Fibroblast of the aortic adventitia (primary cell): ENCODE data around the gene TMED1. TPM values are rescaled to one million over a fixed set of nuclear protein-coding genes. Genes with fewer than 3 reads are reported as not detected.

Source experiments
- DNase-seq: peaks from one replicate; pipeline ENCODE4 v3.0.0-alpha.2; 2010; ENCODE audit warnings: low read depth
- H3K4me3 ChIP-seq: 2 replicates; pipeline ENCODE4 v1.5.1; 2011; ENCODE audit warnings: low read depth, mild to moderate bottlenecking, control low read depth, low read length, moderate library complexity
- total RNA-seq: library from RNA; depleted of rRNA; stranded (reverse); fragments of >200 nt; gene quantifications from 2 replicates; pipeline ENCODE4 v1.2.3, GENCODE V29; 2012; ENCODE audit warnings: low replicate concordance
- TF ChIP-seq, protein P1 (sequence below): IDR thresholded peaks from 2 replicates; pipeline ENCODE4 v1.5.1; 2011; ENCODE audit warnings: mild to moderate bottlenecking, low read length, control low read depth, inconsistent platforms; ENCODE audit not compliant: insufficient read depth

TMED1 gene
- total RNA-seq, 1 donor = 30.2 TPM

DNA sequence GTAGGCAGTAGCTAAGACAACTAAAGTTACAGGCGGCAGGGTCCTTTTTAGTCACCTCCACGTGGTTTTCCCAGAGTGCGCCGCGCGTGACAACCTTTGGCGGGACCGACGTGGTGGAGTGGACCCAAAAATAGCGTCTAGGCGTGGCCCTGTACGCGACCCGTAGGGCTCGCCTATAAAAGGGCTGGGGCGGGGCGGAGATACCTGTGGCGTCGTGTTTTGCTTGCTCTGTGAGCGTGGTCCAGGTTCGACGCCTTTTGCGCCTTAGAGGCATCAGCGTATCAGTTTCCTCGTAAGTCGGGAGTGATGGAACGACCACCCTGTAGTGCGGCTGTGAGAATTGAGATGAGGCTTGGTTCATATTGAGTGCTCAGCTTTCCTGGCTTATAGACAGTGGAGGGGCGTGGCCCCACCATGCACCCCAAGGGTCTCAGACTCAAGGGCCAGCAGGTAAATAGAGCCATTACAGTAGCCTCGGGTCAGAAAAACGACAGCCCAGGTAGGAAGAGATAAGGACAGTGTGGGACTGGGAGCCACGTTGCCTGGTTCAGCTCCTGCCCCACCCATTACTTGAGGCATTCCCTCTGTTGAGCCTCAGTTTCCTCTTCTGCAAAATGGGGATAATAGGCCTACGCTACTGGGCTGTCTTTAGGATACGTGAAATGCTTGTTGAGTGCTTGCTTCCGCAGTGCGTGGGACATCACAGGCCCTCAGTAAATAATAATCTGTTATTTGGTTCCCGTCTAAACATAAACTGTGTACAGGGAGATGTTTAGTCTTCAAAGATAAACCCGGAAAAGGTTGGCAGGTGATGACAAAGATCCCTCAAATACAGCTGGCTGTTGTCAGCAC lies 693 bp upstream of the TMED1 start:
- TF ChIP-seq, protein P1, sequence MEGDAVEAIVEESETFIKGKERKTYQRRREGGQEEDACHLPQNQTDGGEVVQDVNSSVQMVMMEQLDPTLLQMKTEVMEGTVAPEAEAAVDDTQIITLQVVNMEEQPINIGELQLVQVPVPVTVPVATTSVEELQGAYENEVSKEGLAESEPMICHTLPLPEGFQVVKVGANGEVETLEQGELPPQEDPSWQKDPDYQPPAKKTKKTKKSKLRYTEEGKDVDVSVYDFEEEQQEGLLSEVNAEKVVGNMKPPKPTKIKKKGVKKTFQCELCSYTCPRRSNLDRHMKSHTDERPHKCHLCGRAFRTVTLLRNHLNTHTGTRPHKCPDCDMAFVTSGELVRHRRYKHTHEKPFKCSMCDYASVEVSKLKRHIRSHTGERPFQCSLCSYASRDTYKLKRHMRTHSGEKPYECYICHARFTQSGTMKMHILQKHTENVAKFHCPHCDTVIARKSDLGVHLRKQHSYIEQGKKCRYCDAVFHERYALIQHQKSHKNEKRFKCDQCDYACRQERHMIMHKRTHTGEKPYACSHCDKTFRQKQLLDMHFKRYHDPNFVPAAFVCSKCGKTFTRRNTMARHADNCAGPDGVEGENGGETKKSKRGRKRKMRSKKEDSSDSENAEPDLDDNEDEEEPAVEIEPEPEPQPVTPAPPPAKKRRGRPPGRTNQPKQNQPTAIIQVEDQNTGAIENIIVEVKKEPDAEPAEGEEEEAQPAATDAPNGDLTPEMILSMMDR = no peak
- H3K4me3 ChIP-seq = peak overlapping the region; percentile 77
- DNase-seq = no peak

DNA sequence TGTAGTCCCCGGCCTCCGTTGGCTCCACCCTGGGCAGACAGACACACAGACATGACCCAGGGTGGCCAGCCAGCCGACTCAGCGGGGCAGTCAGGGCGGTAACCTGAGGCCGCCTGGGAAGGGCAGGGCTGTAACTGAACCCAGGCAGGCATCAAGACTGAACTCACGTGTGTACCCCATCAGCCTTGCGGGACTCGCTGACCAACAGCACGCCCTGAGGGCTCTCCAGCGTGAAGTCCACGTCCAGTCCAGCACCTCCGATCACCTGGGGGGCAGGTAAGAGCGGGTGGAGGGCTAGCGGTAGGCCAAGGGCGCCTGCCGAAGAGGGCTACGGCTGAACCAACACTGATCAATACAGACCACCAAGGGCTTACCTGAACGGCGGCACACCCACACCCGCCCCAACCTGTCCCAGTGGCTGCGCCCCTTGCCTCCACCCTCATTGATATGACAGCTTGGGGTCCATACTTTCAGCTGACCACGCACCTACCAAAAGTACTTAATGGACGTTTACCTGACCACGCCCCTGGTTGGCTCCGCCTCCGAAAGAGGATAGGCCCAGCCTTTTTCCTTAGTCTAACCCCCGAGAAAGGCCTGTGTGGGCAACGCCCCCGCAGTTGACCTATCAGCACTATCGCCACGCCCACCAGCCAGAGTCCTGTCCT lies 791 bp downstream of the TMED1 start:
- no peak for DNase-seq

DNA sequence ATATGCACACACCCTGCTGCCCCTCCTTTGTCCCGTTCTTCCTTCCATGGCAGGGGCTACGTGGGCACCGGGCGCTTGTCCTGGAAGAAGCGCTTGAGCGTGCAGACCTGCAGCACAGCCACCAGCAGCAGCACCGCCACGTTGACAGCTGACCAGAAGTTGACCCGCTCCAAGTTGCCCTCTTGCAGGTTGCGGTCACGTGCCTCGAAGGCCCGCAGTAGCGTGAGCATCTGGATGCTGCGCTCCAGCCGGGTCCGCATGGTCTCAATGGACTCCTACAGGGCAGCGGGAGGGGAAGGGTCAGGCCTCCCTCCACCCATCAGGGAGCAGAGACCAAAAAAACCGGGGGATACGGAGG lies 3.1 kb downstream of the TMED1 start:
- H3K4me3 ChIP-seq = no peak overlapping the region
- no peak for DNase-seq
- TF ChIP-seq, protein P1 = no peak

More for the DNA sequence above, 791 bp downstream of the TMED1 start:
- peak overlapping the region; percentile 66 for H3K4me3 ChIP-seq
- TF ChIP-seq, protein P1 = no peak

DNA sequence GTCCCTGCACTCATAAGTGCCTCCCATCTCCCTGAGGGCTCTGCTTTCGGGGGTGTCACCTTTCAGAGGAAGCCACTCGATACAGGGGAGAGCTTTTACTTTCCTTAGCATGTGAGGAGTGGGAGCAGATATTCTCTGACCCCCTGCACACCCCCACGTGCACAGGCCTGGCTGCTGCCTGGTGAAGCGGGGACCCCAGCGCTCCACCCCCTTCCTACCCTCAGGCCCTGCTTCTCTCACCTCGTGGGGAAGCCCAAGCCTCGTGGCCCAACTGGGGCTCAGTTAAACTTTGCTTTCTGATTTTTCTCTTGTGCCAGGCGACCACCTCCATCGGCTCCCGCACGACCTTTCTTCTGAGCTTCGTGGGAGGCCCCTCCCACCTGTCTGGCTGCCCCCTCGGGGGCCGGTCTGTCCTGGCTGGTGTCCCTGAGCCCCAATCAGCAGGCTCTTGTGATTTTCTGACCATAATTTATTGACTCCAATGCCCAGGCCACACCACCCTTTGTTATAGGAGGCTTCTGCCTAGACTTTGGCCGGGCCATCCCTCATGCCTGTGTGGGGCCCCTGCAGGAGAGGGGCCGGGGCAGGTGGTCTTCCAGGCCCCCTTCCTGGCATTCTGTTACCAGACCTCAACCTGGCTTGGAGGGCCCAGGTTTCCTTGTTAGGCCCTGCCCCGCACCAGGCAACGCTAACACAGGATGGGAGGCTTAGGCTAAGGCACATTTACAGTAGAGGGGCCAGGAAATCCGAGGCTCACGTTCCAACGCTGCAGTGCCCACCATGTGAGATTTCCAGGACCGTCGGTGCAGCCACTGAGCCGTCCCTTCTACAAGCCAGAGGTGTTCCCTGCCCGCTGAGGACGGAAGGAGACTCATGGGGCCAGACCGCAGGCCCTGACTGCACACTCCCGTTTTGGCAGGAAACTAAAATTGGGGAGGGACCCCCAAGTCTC lies 3.7 kb downstream of the TMED1 start:
- no peak for DNase-seq
- no peak overlapping the region for H3K4me3 ChIP-seq
- TF ChIP-seq, protein P1 = no peak

DNA sequence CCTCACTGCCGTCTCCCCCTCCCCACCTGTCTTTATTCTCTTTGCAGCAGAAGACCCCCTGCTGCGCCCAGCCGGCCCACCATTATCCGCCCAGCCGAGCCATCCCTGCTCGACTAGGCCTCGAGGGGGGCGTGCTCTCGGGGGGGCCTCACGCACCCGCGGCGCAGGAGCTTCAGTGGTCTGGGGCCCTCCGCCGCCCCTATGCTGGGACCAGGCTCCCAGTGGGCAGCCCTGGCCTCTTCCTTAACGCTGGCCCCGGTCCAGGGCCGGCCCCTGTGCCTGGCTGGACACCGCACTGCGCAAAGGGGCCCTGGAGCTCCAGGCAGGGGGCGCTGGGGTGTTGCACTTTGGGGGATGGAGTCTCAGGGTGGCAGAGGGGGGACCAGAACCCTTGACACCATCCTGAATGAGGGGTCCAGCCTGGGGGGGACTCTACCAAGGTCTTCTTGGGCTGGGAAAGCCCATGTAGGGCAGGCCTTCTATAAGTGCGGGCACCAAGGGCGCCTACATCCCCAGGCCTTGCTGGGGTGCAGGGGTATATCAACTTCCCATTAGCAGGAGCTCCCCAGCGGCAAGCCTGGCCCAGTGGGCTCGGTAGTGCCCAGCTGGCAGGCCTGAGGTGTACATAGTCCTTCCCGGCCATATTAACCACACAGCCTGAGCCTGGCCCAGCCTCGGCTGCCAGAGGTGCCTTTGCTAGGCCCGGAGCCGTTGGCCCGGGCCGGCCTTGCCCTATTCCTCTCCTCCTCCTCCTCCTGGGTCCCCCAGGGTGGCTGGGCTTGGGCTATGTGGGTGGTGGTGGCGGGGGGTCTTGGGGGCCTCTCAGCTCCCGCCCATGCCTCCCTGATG lies 4.9 kb downstream of the TMED1 start:
- TF ChIP-seq, protein P1 = no peak
- no peak overlapping the region for H3K4me3 ChIP-seq
- no peak for DNase-seq

DNA sequence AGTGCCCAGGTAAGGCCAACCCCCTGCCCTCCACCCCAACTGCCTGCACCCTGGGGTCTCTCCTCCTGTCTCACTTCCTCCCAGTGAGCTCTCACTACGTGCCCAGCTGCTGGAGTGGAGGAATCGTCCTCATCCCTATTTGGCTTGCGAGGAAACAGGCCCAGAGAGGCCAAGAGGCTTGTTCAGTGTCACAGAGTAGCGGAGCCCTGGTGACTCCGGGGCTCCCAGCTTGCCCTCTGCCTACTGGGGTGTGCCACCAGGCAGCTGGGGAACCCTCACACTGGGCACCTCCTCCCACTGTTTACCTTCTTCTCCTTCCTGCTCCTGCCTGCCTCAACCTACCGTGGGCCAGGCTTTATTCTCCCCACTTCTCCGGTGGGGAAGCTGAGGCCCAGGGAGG lies 5.6 kb downstream of the TMED1 start:
- no peak for DNase-seq
- TF ChIP-seq, protein P1 = no peak
- H3K4me3 ChIP-seq = no peak overlapping the region
